HL-60 (cell line): ENCODE data around the gene DCLK2.

Source experiments
- DNase-seq, 2 experiments: peaks; one replicate each; pipeline ENCODE4 v3.0.0-alpha.2; 2010 to 2020; ENCODE audit warnings: low read depth in 1 of 2, low spot score in 1 of 2
- H3K27ac ChIP-seq: fragments of 250-450 bp; sonication (Bioruptor Pico); replicated peaks from 2 replicates; pipeline ENCODE4 v1.5.1; 2020; ENCODE audit warnings: mild to moderate bottlenecking, moderate library complexity
- H3K27me3 ChIP-seq: fragments of 250-450 bp; sonication (Bioruptor Pico); 2 replicates; pipeline ENCODE4 v1.5.1; 2021; ENCODE audit warnings: mild to moderate bottlenecking, moderate library complexity; ENCODE audit not compliant: insufficient read depth, poor library complexity, severe bottlenecking
- H3K4me3 ChIP-seq: replicated peaks from 2 replicates; pipeline ENCODE4 v1.5.1; 2011; ENCODE audit warnings: mild to moderate bottlenecking, control low read depth, low read length; ENCODE audit not compliant: insufficient read depth
- GABPA ChIP-seq: IDR thresholded peaks from 2 replicates; pipeline ENCODE4 v1.6.1; 2012; ENCODE audit warnings: low read depth
- POLR2AphosphoS5 ChIP-seq: IDR thresholded peaks from 2 replicates; pipeline ENCODE4 v1.6.1; 2012; ENCODE audit warnings: low read depth
- SPI1 ChIP-seq: IDR thresholded peaks from 2 replicates; pipeline ENCODE4 v1.6.1; 2012; ENCODE audit warnings: low read depth, mild to moderate bottlenecking, borderline replicate concordance
- TF ChIP-seq, protein P1 (sequence below): IDR thresholded peaks from one replicate; pipeline ENCODE4 v1.5.1; 2011; ENCODE audit warnings: low read length, control low read depth, inconsistent platforms; ENCODE audit not compliant: insufficient read depth
- TF ChIP-seq, protein P2 (sequence below): IDR thresholded peaks from 2 replicates; pipeline ENCODE4 v1.6.1; 2012; ENCODE audit warnings: low read depth; ENCODE audit not compliant: insufficient replicate concordance

The DCLK2 gene

DNA sequence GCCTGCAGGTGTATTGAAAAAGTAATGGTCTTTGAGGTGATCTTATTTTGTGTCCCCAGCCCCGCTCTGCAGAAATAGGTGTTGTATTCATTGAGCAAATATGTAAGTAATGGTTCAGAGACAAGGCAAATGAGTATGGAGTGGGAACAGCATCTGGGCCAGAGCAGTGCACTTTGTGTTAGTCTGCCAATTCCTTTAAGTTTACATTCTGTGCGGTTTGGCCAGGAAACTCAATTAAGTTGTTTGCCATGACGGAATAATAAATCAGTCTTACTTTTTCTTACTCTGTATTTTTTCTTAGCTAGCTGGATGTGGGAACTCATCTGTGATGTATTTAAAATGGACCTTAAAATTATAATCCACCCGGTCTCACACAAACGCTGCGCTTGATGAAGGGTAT is 12.6 kb downstream of the DCLK2 start:
- DNase-seq, result no peak
- no peaks in the 10 kb centered on the region for H3K27me3 ChIP-seq
- H3K4me3 ChIP-seq, result no peak overlapping the region
- no peak overlapping the region for H3K27ac ChIP-seq
- TF ChIP-seq POLR2AphosphoS5, result no peak
- TF ChIP-seq, protein P1, sequence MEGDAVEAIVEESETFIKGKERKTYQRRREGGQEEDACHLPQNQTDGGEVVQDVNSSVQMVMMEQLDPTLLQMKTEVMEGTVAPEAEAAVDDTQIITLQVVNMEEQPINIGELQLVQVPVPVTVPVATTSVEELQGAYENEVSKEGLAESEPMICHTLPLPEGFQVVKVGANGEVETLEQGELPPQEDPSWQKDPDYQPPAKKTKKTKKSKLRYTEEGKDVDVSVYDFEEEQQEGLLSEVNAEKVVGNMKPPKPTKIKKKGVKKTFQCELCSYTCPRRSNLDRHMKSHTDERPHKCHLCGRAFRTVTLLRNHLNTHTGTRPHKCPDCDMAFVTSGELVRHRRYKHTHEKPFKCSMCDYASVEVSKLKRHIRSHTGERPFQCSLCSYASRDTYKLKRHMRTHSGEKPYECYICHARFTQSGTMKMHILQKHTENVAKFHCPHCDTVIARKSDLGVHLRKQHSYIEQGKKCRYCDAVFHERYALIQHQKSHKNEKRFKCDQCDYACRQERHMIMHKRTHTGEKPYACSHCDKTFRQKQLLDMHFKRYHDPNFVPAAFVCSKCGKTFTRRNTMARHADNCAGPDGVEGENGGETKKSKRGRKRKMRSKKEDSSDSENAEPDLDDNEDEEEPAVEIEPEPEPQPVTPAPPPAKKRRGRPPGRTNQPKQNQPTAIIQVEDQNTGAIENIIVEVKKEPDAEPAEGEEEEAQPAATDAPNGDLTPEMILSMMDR, result no peak
- TF ChIP-seq, protein P2, sequence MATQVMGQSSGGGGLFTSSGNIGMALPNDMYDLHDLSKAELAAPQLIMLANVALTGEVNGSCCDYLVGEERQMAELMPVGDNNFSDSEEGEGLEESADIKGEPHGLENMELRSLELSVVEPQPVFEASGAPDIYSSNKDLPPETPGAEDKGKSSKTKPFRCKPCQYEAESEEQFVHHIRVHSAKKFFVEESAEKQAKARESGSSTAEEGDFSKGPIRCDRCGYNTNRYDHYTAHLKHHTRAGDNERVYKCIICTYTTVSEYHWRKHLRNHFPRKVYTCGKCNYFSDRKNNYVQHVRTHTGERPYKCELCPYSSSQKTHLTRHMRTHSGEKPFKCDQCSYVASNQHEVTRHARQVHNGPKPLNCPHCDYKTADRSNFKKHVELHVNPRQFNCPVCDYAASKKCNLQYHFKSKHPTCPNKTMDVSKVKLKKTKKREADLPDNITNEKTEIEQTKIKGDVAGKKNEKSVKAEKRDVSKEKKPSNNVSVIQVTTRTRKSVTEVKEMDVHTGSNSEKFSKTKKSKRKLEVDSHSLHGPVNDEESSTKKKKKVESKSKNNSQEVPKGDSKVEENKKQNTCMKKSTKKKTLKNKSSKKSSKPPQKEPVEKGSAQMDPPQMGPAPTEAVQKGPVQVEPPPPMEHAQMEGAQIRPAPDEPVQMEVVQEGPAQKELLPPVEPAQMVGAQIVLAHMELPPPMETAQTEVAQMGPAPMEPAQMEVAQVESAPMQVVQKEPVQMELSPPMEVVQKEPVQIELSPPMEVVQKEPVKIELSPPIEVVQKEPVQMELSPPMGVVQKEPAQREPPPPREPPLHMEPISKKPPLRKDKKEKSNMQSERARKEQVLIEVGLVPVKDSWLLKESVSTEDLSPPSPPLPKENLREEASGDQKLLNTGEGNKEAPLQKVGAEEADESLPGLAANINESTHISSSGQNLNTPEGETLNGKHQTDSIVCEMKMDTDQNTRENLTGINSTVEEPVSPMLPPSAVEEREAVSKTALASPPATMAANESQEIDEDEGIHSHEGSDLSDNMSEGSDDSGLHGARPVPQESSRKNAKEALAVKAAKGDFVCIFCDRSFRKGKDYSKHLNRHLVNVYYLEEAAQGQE, result no peak
- TF ChIP-seq GABPA, result no peak
- TF ChIP-seq SPI1, result no peak

DNA sequence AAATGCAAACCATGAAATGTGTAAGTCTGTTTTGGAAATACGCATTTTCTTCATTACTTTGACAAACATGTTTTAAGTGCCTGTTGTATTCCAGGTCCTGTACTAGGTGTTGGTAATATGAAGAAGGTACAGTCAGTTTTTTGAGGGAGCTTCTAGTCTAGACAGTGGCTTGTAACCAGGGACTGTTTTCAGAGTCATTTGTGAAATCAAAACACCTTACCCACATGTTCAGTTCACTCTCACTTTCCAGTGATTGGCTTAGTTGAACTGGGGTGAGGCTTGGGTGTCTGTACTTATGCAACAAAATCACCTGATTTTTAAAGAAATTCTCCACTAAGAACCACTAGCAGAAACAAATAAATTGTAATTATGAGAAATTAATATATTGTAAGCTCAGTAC is 16.4 kb downstream of the DCLK2 start:
- Histone ChIP-seq H3K27me3 (no peaks in the 10 kb centered on the region), H3K27ac (no peak overlapping the region)
- TF ChIP-seq, protein P1, result no peak
- TF ChIP-seq SPI1 (no peak), GABPA (no peak), POLR2AphosphoS5 (no peak)
- TF ChIP-seq, protein P2, result no peak

DNA sequence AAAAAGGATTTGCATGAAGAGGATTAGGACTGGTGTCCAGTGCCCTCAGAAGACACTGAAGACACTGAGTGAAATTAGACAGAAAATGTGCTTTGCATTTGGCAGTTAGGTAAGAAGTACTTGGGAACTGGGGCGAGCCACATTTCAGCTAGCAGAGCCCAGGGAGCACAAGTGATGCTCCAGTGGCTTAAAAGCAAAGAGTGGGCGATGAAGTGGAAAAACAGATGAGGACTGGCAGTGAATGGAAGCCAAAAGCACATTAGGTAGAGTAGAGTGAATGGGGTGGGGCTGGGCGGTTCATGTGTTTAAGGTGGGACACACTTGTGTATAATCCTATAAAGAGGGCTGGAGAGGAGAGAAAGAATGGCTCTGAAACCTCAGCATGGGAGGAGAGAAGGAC is 18.4 kb downstream of the DCLK2 start:
- no peaks in the 10 kb centered on the region for H3K27me3 ChIP-seq
- no peak for DNase-seq
- no peak overlapping the region for H3K27ac ChIP-seq
- H3K4me3 ChIP-seq, result no peak overlapping the region
- TF ChIP-seq, protein P2, result no peak
- TF ChIP-seq GABPA, result no peak

More for the DNA sequence above, 16.4 kb downstream of the DCLK2 start:
- no peak overlapping the region for H3K4me3 ChIP-seq
- DNase-seq, result no peak

DNA sequence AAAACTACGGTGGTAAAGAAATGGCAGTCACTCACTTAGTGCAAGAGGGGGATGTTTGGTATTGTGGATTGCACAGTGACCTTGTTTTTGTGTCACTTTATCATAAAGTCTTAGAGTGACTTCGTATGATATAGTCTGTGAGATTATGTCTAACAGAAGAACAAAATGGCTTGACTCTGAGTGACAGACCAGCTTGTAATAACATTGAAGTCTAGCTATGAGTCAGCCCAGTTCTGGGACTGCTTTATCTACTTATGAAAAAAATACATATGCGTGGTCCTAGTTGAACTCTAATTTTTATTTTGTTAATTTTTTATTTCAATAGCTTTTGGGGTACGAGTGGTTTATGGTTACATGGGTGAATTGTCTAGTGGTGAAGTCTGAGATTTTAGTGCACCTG is 20.0 kb downstream of the DCLK2 start:
- DNase-seq, result no peak
- Histone ChIP-seq H3K4me3 (no peak overlapping the region), H3K27me3 (no peaks in the 10 kb centered on the region), H3K27ac (no peak overlapping the region)
- TF ChIP-seq, protein P2, result no peak
- TF ChIP-seq POLR2AphosphoS5 (no peak), SPI1 (no peak), GABPA (no peak)
- TF ChIP-seq, protein P1, result no peak
